HPDE6-E6E7 (cell line): Measurements from ENCODE around the gene TBC1D5.
"Not testable (repeated sequence)": the region's sequence is repeated elsewhere in the genome, so short reads cannot be mapped to it uniquely, and the experiment has no call there.

Experiments used
- DNase-seq: peaks from one replicate; pipeline ENCODE4 v3.0.0; 2011; ENCODE audit warnings: missing footprints; ENCODE audit errors: extremely low spot score

The TBC1D5 gene

GRCh38 chr3:17401912-17402311 lies 340.5 kb downstream of the TBC1D5 start:
- no peak for DNase-seq

GRCh38 chr3:17399586-17399985 lies 342.8 kb downstream of the TBC1D5 start:
- DNase-seq: no peak

- no peak for DNase-seq
These were observed 343.4 kb downstream of the TBC1D5 start for GRCh38 chr3:17398959-17399551.

- DNase-seq: no peak
These were observed 346.4 kb downstream of the TBC1D5 start for GRCh38 chr3:17396036-17396435.

- DNase-seq: no peak
These were observed 347.8 kb downstream of the TBC1D5 start for GRCh38 chr3:17394541-17395155.

GRCh38 chr3:17392516-17392915 lies 349.9 kb downstream of the TBC1D5 start:
- not testable (repeated sequence) for DNase-seq

- no peak for DNase-seq
These were observed 351.6 kb downstream of the TBC1D5 start for GRCh38 chr3:17390785-17391184.

- DNase-seq: no peak
These were observed 355.3 kb downstream of the TBC1D5 start for GRCh38 chr3:17387108-17387507.

- DNase-seq: no peak
These were observed 356.0 kb downstream of the TBC1D5 start for GRCh38 chr3:17386432-17386831.

GRCh38 chr3:17384567-17385296 lies 357.7 kb downstream of the TBC1D5 start:
- DNase-seq: no peak

- DNase-seq: no peak
These were observed 369.1 kb downstream of the TBC1D5 start for GRCh38 chr3:17373304-17373703.

- DNase-seq: no peak
These were observed 369.8 kb downstream of the TBC1D5 start for GRCh38 chr3:17372362-17373210.

- no peak for DNase-seq
These were observed 372.5 kb downstream of the TBC1D5 start for GRCh38 chr3:17369973-17370372.

- DNase-seq: no peak
These were observed 375.3 kb downstream of the TBC1D5 start for GRCh38 chr3:17367171-17367570.

- no peak for DNase-seq
These were observed 381.4 kb downstream of the TBC1D5 start for GRCh38 chr3:17360991-17361390.

- DNase-seq: no peak
These were observed 382.5 kb downstream of the TBC1D5 start for GRCh38 chr3:17359911-17360310.

- no peak for DNase-seq
These were observed 385.3 kb downstream of the TBC1D5 start for GRCh38 chr3:17357035-17357710.

- DNase-seq: no peak
These were observed 385.8 kb downstream of the TBC1D5 start for GRCh38 chr3:17356585-17356984.

- DNase-seq: no peak
These were observed 386.8 kb downstream of the TBC1D5 start for GRCh38 chr3:17355591-17355990.

- DNase-seq: no peak
These were observed 388.1 kb downstream of the TBC1D5 start for GRCh38 chr3:17354341-17354740.

- DNase-seq: no peak
These were observed 389.8 kb downstream of the TBC1D5 start for GRCh38 chr3:17352620-17353019.

- not testable (repeated sequence) for DNase-seq
These were observed 391.2 kb downstream of the TBC1D5 start for GRCh38 chr3:17351193-17351592.
